H9 (cell line): ENCODE results near the gene RPL15. TPM values are rescaled to one million over a fixed set of nuclear protein-coding genes. Genes with fewer than 3 reads are reported as not detected.

Experiments
- DNase-seq: peaks from one replicate; pipeline ENCODE4 v3.0.0-alpha.2; 2017
- H2AFZ ChIP-seq: one replicate; pipeline ENCODE4 v1.6.1; 2013; ENCODE audit warnings: mild to moderate bottlenecking, low read length, control low read depth, moderate library complexity
- H2AK5ac ChIP-seq: 2 replicates; pipeline ENCODE4 v1.6.1; 2013; ENCODE audit warnings: low read length, control low read depth, mixed read lengths; ENCODE audit not compliant: insufficient read length
- H2BK120ac ChIP-seq: one replicate; pipeline ENCODE4 v1.6.1; 2013; ENCODE audit warnings: low read depth, mild to moderate bottlenecking, low read length, control low read depth, inconsistent platforms; ENCODE audit not compliant: poor library complexity, severe bottlenecking
- H2BK12ac ChIP-seq: 2 replicates; pipeline ENCODE4 v1.6.1; 2013; ENCODE audit warnings: low read length, control low read depth, mixed read lengths, low read depth; ENCODE audit not compliant: insufficient read length
- H2BK15ac ChIP-seq: 2 replicates; pipeline ENCODE4 v1.6.1; 2013; ENCODE audit warnings: low read depth, low read length, control low read depth
- H2BK20ac ChIP-seq: one replicate; pipeline ENCODE4 v1.6.1; 2013; ENCODE audit warnings: low read depth, mild to moderate bottlenecking, low read length, control low read depth, inconsistent platforms; ENCODE audit not compliant: poor library complexity, severe bottlenecking
- H2BK5ac ChIP-seq: 2 replicates; pipeline ENCODE4 v1.6.1; 2013; ENCODE audit warnings: low read length, control low read depth, mixed read lengths; ENCODE audit not compliant: insufficient read length
- H3K14ac ChIP-seq: 2 replicates; pipeline ENCODE4 v1.6.1; 2013; ENCODE audit warnings: low read length, control low read depth; ENCODE audit not compliant: insufficient read depth
- H3K18ac ChIP-seq: 2 replicates; pipeline ENCODE4 v1.6.1; 2013; ENCODE audit warnings: low read depth, mild to moderate bottlenecking, mixed read lengths, low read length, control low read depth; ENCODE audit not compliant: insufficient read length
- H3K23ac ChIP-seq: 2 replicates; pipeline ENCODE4 v1.6.1; 2013; ENCODE audit warnings: low read length, control low read depth, mixed read lengths, low read depth; ENCODE audit not compliant: insufficient read length
- H3K23me2 ChIP-seq: 2 replicates; pipeline ENCODE4 v1.6.1; 2013; ENCODE audit warnings: low read depth, mild to moderate bottlenecking, mixed read lengths, low read length, control low read depth; ENCODE audit not compliant: insufficient read length, poor library complexity, severe bottlenecking
- H3K27ac ChIP-seq: 2 replicates; pipeline ENCODE4 v1.5.1; 2013; ENCODE audit warnings: low read length, control low read depth, mixed read lengths, low read depth; ENCODE audit not compliant: insufficient read length
- H3K27me3 ChIP-seq: 2 replicates; pipeline ENCODE4 v1.6.1; 2013; ENCODE audit warnings: low read length, control low read depth, inconsistent platforms; ENCODE audit not compliant: insufficient read depth
- H3K4ac ChIP-seq: 2 replicates; pipeline ENCODE4 v1.6.1; 2013; ENCODE audit warnings: low read depth, mild to moderate bottlenecking, control low read depth, inconsistent platforms, low read length, moderate library complexity
- H3K4me1 ChIP-seq: 2 replicates; pipeline ENCODE4 v1.6.1; 2013; ENCODE audit warnings: low read length, control low read depth, inconsistent platforms; ENCODE audit not compliant: insufficient read depth
- H3K4me2 ChIP-seq: 2 replicates; pipeline ENCODE4 v1.6.1; 2013; ENCODE audit warnings: low read length, control low read depth, mixed read lengths; ENCODE audit not compliant: insufficient read length, insufficient read depth
- H3K56ac ChIP-seq: 2 replicates; pipeline ENCODE4 v1.6.1; 2013; ENCODE audit warnings: low read depth, mild to moderate bottlenecking, mixed read lengths, low read length, control low read depth; ENCODE audit not compliant: insufficient read length
- H3K79me1 ChIP-seq: 2 replicates; pipeline ENCODE4 v1.6.1; 2013; ENCODE audit warnings: low read depth, mild to moderate bottlenecking, moderate library complexity, low read length, control low read depth, inconsistent platforms; ENCODE audit not compliant: insufficient read depth, poor library complexity, severe bottlenecking
- H3K79me2 ChIP-seq: 2 replicates; pipeline ENCODE4 v1.6.1; 2013; ENCODE audit warnings: low read length, control low read depth, inconsistent platforms; ENCODE audit not compliant: insufficient read depth
- H3K9ac ChIP-seq: 2 replicates; pipeline ENCODE4 v1.6.1; 2013; ENCODE audit warnings: low read length, control low read depth, mixed read lengths; ENCODE audit not compliant: insufficient read length; ENCODE audit errors: extremely low read depth
- H3K9me3 ChIP-seq: one replicate; pipeline ENCODE4 v1.6.1; 2013; ENCODE audit warnings: low read depth, low read length, inconsistent platforms; ENCODE audit not compliant: control insufficient read depth
- H3T11ph ChIP-seq: one replicate; pipeline ENCODE4 v1.6.1; 2013; ENCODE audit warnings: mild to moderate bottlenecking, low read length, control low read depth, inconsistent platforms
- H4K20me1 ChIP-seq: one replicate; pipeline ENCODE4 v1.6.1; 2013; ENCODE audit not compliant: control insufficient read depth, insufficient read length, insufficient read depth
- H4K5ac ChIP-seq: 2 replicates; pipeline ENCODE4 v1.6.1; 2013; ENCODE audit warnings: low read depth, mild to moderate bottlenecking, mixed read lengths, low read length, control low read depth; ENCODE audit not compliant: insufficient read length
- H4K8ac ChIP-seq: replicated peaks from 2 replicates; pipeline ENCODE4 v1.6.1; 2013; ENCODE audit warnings: low read length, control low read depth, mixed read lengths, low read depth; ENCODE audit not compliant: insufficient read length
- H4K91ac ChIP-seq: 2 replicates; pipeline ENCODE4 v1.6.1; 2013; ENCODE audit warnings: low read depth, mild to moderate bottlenecking, moderate library complexity, mixed read lengths, low read length, control low read depth; ENCODE audit not compliant: insufficient read length
- H3K27ac Mint-ChIP-seq, 3 experiments: 2 replicates in 2 of 3; 3 replicates in 1 of 3; pipeline ENCODE4 v1.8.0; 2020 to 2021; ENCODE audit warnings: mixed read lengths in 3 of 3, mild to moderate bottlenecking in 1 of 3, moderate library complexity in 1 of 3
- H3K27me3 Mint-ChIP-seq: 2 replicates; pipeline ENCODE4 v1.8.0; 2021; ENCODE audit warnings: low read depth, mild to moderate bottlenecking, moderate library complexity, mixed read lengths
- H3K36me3 Mint-ChIP-seq, 3 experiments: 2 replicates in 2 of 3; 3 replicates in 1 of 3; pipeline ENCODE4 v1.8.0; 2020 to 2021; ENCODE audit warnings: low read depth in 3 of 3, mixed read lengths in 3 of 3; ENCODE audit not compliant: insufficient read depth in 1 of 3
- H3K4me1 Mint-ChIP-seq, 2 experiments: 2 replicates each; pipeline ENCODE4 v1.8.0; 2020; ENCODE audit warnings: mixed read lengths in 2 of 2
- H3K4me3 Mint-ChIP-seq, 2 experiments: 2 replicates in 1 of 2; 3 replicates in 1 of 2; pipeline ENCODE4 v1.8.0; 2020 to 2021; ENCODE audit warnings: mild to moderate bottlenecking in 2 of 2, mixed read lengths in 2 of 2, moderate library complexity in 1 of 2
- H3K9me3 Mint-ChIP-seq, 2 experiments: 2 replicates in 1 of 2; 3 replicates in 1 of 2; pipeline ENCODE4 v1.8.0; 2020; ENCODE audit warnings: mild to moderate bottlenecking in 2 of 2, mixed read lengths in 2 of 2, moderate library complexity in 1 of 2
- WGBS: extraction: QIAGEN DNeasy Blood & Tissue Kit; methylation state at CpG from one replicate; pipeline ENCODE4 v1.1.7; 2013; ENCODE audit warnings: missing lambda C conversion rate, low lambda C conversion rate, mixed read lengths; ENCODE audit not compliant: insufficient read length; ENCODE audit errors: extremely low coverage; 5-methylcytosine and 5-hydroxymethylcytosine counted together
- total RNA-seq: library from RNA; stranded (reverse); gene quantifications from 2 replicates; pipeline ENCODE4 v1.2.1, GENCODE V29; 2021
- TF ChIP-seq, protein P1 (sequence below): fragments of 200-600 bp; sonication (generic); conservative IDR thresholded peaks from 3 replicates; pipeline ENCODE4 v1.8.0; 2021; ENCODE audit warnings: antibody characterized with exemption, mild to moderate bottlenecking

The RPL15 gene
- total RNA-seq, 1 experiment from 2014 or later, result 2,794 TPM

DNA sequence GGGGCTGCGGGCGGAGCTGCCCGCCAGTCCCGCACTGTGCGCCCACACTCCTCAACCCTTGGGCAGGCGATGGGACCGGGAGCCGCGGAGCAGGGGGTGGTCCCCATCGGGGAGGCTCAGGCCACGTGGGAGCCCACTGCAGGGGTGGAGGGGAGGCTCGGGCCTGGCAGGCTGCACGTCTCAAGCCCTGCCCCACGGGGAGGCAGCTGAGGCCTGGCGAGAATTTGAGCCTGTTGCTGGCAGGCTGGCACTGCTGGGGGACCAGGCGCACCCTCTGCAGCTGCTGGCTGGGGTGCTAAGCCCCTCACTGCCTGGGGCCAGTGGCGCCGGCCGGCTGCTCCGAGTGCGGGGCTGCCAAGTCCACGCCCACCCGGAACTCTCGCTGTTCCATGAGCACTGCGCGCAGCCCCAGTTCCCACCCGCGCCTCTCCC, 34.4 kb upstream of the RPL15 start:
- H4K8ac ChIP-seq, result no peak overlapping the region
- no peak overlapping the region for H3K9ac ChIP-seq
- H3K9me3 Mint-ChIP-seq, result peaks cover 17 to 21% of the 10 kb centered on the region in 2 experiments
- H2BK20ac ChIP-seq, result no peak overlapping the region
- no peak overlapping the region for H3K27ac ChIP-seq
- no peak overlapping the region for H2BK120ac ChIP-seq
- no peaks in the 10 kb centered on the region for H3K9me3 ChIP-seq
- TF ChIP-seq, protein P1, sequence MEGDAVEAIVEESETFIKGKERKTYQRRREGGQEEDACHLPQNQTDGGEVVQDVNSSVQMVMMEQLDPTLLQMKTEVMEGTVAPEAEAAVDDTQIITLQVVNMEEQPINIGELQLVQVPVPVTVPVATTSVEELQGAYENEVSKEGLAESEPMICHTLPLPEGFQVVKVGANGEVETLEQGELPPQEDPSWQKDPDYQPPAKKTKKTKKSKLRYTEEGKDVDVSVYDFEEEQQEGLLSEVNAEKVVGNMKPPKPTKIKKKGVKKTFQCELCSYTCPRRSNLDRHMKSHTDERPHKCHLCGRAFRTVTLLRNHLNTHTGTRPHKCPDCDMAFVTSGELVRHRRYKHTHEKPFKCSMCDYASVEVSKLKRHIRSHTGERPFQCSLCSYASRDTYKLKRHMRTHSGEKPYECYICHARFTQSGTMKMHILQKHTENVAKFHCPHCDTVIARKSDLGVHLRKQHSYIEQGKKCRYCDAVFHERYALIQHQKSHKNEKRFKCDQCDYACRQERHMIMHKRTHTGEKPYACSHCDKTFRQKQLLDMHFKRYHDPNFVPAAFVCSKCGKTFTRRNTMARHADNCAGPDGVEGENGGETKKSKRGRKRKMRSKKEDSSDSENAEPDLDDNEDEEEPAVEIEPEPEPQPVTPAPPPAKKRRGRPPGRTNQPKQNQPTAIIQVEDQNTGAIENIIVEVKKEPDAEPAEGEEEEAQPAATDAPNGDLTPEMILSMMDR, result no peak
- H4K5ac ChIP-seq, result no peak overlapping the region
- H3K4me3 Mint-ChIP-seq, result no peak overlapping the region
- no peaks in the 10 kb centered on the region for H4K20me1 ChIP-seq
- DNase-seq, result no peak
- no peak overlapping the region for H2BK12ac ChIP-seq
- peak overlapping the region in 1 of 3 experiments; percentile 31; a peak in 1 of 7 replicates for H3K27ac Mint-ChIP-seq
- no peaks in the 10 kb centered on the region for H3K23me2 ChIP-seq
- H3K4me1 Mint-ChIP-seq, result 0 out of 4 replicates have a peak, but pooled peaks cover 0 to 8% of the 10 kb centered on the region in 2 experiments
- H2AFZ ChIP-seq, result no peak overlapping the region
- no peaks in the 10 kb centered on the region for H3K79me1 ChIP-seq
- no peak overlapping the region for H3K14ac ChIP-seq
- no peak overlapping the region for H2BK15ac ChIP-seq
- no peaks in the 10 kb centered on the region; the same call in 1 of the 2 replicates for H3K79me2 ChIP-seq
- H2BK5ac ChIP-seq, result no peak overlapping the region
- H3T11ph ChIP-seq, result no peak overlapping the region
- H3K56ac ChIP-seq, result no peak overlapping the region
- no peak overlapping the region for H3K4me2 ChIP-seq
- H3K23ac ChIP-seq, result no peak overlapping the region
- H3K36me3 Mint-ChIP-seq, result peaks cover 38 to 41% (median 41%) of the 10 kb centered on the region in 3 experiments
- H4K91ac ChIP-seq, result no peak overlapping the region
- WGBS, result no CpG with 5 or more reads among the region's 28 CpGs
- H3K18ac ChIP-seq, result no peak overlapping the region
- H3K4me1 ChIP-seq, result no peaks in the 10 kb centered on the region
- no peak overlapping the region for H3K4ac ChIP-seq
- no peak overlapping the region for H2AK5ac ChIP-seq
- H3K27me3 Mint-ChIP-seq, result no peaks in the 10 kb centered on the region
- no peaks in the 10 kb centered on the region for H3K27me3 ChIP-seq
